ENCODE data around the gene CYREN. TPM values are rescaled to one million over a fixed set of nuclear protein-coding genes. Genes with fewer than 3 reads are reported as not detected.

Gene CYREN
- total and polyA plus RNA-seq, 2 experiments from 2014 or later = 22.7 to 70.6 TPM

DNA sequence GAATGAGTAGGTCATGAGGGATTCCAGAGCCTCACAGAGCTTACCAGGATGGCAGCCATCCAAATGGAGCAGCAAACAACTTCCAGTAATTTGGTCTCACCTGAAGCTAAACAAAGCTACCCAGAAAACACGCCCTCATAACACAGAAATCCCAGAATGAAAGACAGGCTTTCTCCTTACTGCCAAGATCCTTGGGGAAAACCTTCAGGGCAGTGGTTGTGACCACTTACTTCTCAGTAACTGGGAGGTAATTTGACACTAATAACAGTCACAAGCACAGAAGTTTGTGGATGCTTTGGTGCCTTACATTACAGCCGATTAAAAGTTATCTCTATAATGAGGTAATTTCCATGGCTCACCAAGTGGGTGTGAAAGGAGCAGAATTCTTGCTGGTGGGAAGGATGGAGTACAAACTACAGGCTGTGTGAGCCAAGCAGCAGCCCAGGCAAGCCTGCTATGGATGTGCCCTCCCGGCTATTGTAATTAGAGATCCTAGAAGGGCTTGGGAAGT is 30.4 kb upstream of the CYREN start:
- no peaks in the 10 kb centered on the region for H3K9me3 Mint-ChIP-seq
- Histone ChIP-seq H3K27me3 (ENCODE audit: insufficient read depth) (no peaks in the 10 kb centered on the region), H3F3A (replicated peaks; ENCODE audit: low read depth) (no peaks in the 10 kb centered on the region), H2AFZ (no peak overlapping the region), H3K4me3 (no peak overlapping the region), H3K4me2 (no peak overlapping the region), H3K27ac (ENCODE audit: low read depth) (no peak overlapping the region), H3K4me1 (ENCODE audit: insufficient read depth) (peaks cover 10% of the 10 kb centered on the region; the same call in 1 of the 2 replicates), H4K20me1 (replicated peaks; ENCODE audit: insufficient read depth) (no peaks in the 10 kb centered on the region), H3K79me2 (replicated peaks; ENCODE audit: insufficient read depth) (no peaks in the 10 kb centered on the region), H3K9me2 (ENCODE audit: insufficient read depth) (no peaks in the 10 kb centered on the region), H3K36me3 (ENCODE audit: insufficient read depth) (no peaks in the 10 kb centered on the region)
- TF ChIP-seq POLR2AphosphoS5 (IDR thresholded peaks at IDR 0.05; ENCODE audit: low read depth) (no peak), STAT1 (IDR thresholded peaks at IDR 0.05; ENCODE audit: unreplicated experiment) (no peak), NANOG (IDR thresholded peaks at IDR 0.05; ENCODE audit: borderline replicate concordance) (no peak), ZNF114 (CRISPR knock-in tag; IDR thresholded peaks at IDR 0.05) (no peak), CREB1 (CRISPR knock-in tag; IDR thresholded peaks at IDR 0.05; ENCODE audit: low read depth) (no peak), JUNB (IDR thresholded peaks at IDR 0.05; ENCODE audit: unreplicated experiment) (no peak), ZNF331 (CRISPR knock-in tag; IDR thresholded peaks at IDR 0.05; ENCODE audit: low read depth) (no peak)
- TF ChIP-seq, protein P1, sequence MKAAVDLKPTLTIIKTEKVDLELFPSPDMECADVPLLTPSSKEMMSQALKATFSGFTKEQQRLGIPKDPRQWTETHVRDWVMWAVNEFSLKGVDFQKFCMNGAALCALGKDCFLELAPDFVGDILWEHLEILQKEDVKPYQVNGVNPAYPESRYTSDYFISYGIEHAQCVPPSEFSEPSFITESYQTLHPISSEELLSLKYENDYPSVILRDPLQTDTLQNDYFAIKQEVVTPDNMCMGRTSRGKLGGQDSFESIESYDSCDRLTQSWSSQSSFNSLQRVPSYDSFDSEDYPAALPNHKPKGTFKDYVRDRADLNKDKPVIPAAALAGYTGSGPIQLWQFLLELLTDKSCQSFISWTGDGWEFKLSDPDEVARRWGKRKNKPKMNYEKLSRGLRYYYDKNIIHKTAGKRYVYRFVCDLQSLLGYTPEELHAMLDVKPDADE (IDR thresholded peaks at IDR 0.05) = no peak
- peaks cover 5% of the 10 kb centered on the region for H3K36me3 Mint-ChIP-seq (ENCODE audit: low read depth)
- no peak overlapping the region for H3K4me3 Mint-ChIP-seq
- no peak for DNase-seq (ENCODE audit: low spot score)
- H3K27ac Mint-ChIP-seq = no peak overlapping the region
- peak; percentile 43; the same call in 1 of the 3 replicates for ATAC-seq
- H3K4me1 Mint-ChIP-seq = peaks cover 17% of the 10 kb centered on the region
- peaks cover 2% of the 10 kb centered on the region for H3K27me3 Mint-ChIP-seq (ENCODE audit: insufficient read depth, low read depth, poor library complexity)

DNA sequence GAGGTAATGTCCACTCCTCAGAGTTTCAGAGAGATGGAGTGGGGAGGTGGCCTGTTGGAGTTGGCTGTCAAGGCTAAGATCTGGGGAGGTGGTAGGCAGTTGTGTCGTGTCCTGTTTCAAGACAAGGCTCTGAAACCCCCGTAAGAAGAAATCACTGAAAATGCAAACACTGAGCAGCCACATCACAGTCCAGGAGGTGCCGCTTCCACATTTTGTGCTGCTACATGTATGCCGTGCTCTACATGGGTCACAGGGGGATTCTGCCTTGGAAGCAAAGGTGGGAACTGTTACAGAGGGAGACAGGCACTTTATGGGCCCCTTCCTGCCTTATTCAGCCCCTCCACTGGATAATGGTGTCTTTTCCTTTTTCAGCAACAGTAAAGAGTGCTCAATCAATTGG is 28.9 kb upstream of the CYREN start:
- ATAC-seq (no peak), DNase-seq (ENCODE audit: low spot score) (no peak)
- Histone ChIP-seq H3K79me2 (replicated peaks; ENCODE audit: insufficient read depth) (no peaks in the 10 kb centered on the region), H3K27me3 (ENCODE audit: insufficient read depth) (no peaks in the 10 kb centered on the region), H3K4me3 (no peak overlapping the region), H3K36me3 (ENCODE audit: insufficient read depth) (peaks cover 7% of the 10 kb centered on the region; the same call in 1 of the 2 replicates), H3K9me2 (ENCODE audit: insufficient read depth) (no peaks in the 10 kb centered on the region), H3K27ac (ENCODE audit: low read depth) (no peak overlapping the region), H3F3A (replicated peaks; ENCODE audit: low read depth) (no peaks in the 10 kb centered on the region), H4K20me1 (replicated peaks; ENCODE audit: insufficient read depth) (no peaks in the 10 kb centered on the region), H3K4me2 (no peak overlapping the region), H3K4me1 (ENCODE audit: insufficient read depth) (peaks cover 10% of the 10 kb centered on the region; the same call in 1 of the 2 replicates), H2AFZ (no peak overlapping the region)
- H3K27me3 Mint-ChIP-seq (ENCODE audit: insufficient read depth, low read depth, poor library complexity) = peaks cover 2% of the 10 kb centered on the region
- peaks cover 5% of the 10 kb centered on the region for H3K36me3 Mint-ChIP-seq (ENCODE audit: low read depth)
- peaks cover 17% of the 10 kb centered on the region for H3K4me1 Mint-ChIP-seq
- TF ChIP-seq CREB1 (CRISPR knock-in tag; IDR thresholded peaks at IDR 0.05; ENCODE audit: low read depth) (no peak), EZH2 (IDR thresholded peaks at IDR 0.05; ENCODE audit: low read depth, unreplicated experiment) (no peak), EZH2phosphoT487 (IDR thresholded peaks at IDR 0.05; ENCODE audit: unreplicated experiment) (no peak), ZNF331 (CRISPR knock-in tag; IDR thresholded peaks at IDR 0.05; ENCODE audit: low read depth) (no peak)
- H3K27ac Mint-ChIP-seq = peak overlapping the region; percentile 54; the same call in 1 of the 2 replicates
- H3K9me3 Mint-ChIP-seq = no peaks in the 10 kb centered on the region
- no peak overlapping the region for H3K4me3 Mint-ChIP-seq
